Superior temporal gyrus (tissue), 1 donor: ENCODE data around the gene TEX55.
"Not testable (repeated sequence)": the region's sequence is repeated elsewhere in the genome, so short reads cannot be mapped to it uniquely, and the experiment has no call there.

Source experiments
- DNase-seq: peaks from one replicate; pipeline ENCODE4 v3.0.0-alpha.2; 2016; ENCODE audit errors: extremely low spot score

The TEX55 gene

DNA sequence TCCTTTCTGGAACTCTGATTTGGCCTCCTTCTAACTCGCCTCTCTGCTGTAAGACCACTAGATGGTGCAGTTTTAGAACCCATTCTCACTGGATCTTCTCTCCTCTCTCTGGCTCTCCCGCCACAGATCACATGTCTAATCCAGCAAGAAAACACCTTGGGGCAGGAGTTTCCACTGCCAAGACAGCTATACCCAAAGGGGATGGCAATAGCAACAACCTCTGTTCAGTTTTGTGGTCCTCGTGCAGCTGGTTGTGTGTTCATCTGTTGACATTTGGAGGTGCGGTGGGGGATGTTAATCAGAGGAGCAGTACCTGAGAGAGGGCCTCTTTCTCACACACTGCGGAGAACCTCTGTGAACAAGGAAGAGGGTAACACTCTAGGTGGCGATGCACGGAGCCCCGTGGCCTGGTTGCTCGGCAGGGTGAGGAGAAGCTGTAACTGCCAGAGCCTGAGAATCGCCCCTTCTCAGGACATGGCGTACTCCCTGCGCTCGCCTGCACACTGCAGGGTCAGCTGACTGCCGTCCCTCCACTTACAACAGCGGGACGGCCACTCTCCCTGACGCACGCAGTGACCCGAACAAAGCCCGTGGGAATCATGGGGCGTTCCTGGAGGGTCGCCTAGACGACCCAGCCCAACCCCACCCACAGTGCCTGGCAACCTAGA lies at the start of gene TEX55:
Gene TEX55 (plus strand): TSS at position 666 of the 668 bp plus-strand sequence. CDS start 25 bp downstream, outside the sequence.
- DNase-seq, result peak; percentile 51

DNA sequence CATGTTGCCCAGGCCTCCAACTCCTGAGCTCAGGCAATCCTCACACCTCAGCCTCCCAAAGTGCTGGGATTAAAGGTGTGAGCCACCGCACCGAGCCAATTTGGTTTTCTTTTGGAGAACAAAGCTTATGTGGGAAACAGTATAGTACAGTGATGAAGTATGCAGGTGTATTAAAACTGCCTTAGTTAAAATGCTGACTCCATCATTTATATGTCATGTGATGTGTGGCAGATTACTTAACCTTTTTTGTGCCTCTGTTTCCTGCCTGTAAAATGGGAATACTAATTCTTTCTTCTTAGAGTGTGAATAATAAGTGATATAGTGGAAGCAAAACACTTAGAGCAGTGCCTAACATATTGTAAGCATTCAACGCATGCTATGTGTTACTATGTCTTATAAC lies 48.0 kb upstream of the TEX55 start:
- DNase-seq, result no peak

DNA sequence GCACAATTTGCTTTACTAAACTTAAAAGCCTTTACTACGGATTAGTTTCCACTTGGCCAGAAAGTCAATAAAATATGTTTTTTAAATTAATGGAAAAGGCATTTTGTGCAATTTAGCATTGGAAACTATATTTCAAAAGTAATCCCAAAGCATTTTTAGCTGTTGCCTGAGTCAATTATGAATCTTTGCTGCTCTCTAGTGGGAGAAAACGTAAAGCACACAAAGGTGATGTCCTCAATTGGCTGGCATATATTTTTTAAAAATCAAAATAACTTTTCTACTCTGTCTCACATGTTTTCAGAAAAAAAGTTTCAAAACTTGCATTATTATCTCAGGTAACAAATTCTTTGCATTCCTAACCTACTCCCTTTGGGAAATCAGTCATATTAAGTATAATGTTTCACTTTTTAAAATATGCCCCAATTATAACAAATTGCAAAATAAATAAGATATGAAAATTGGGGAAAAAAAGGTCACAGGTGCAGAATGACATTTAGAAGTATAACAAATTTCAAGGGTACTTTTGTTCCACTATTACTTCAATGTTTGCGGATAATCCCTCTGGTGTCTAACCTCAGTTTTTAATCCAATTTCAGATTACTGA lies 47.2 kb upstream of the TEX55 start:
- peak; percentile 85 for DNase-seq

DNA sequence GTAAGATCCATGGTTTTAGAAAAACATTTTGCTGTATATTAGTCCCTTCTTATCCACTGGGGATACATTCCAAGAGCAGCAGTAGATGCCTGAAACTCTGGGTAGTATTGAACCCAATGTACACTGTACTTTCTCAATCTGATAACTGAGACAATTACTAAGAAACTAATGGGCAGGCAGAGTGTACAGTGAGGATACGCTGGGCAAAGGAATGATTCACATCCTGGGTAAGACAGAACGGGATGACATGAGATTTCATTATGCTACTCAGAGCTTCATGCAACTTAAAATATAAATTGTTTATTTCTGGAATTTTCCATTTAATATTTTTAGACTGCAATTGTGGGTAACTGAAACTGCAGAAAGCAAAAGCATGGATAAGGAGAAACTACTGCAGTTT lies 46.2 kb upstream of the TEX55 start:
- DNase-seq, result no peak

DNA sequence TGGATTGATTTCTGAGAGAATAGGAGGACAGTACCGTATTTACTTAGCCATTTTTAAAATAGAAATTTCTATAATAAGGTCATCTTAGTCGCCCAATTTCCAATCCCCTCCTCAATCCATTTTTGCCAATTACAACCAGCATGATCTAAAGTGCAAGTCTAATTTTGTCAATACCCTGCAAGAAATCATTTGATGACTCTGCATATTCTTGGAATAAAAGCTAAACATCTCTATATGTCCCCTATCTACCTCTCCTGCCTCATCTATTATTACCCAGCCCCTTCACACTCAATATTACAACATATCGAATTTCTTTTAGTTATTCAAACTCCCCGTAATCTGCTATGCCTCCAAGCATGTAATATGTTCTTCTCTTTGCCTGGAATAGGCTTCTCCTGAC lies 41.9 kb upstream of the TEX55 start:
- no peak for DNase-seq

DNA sequence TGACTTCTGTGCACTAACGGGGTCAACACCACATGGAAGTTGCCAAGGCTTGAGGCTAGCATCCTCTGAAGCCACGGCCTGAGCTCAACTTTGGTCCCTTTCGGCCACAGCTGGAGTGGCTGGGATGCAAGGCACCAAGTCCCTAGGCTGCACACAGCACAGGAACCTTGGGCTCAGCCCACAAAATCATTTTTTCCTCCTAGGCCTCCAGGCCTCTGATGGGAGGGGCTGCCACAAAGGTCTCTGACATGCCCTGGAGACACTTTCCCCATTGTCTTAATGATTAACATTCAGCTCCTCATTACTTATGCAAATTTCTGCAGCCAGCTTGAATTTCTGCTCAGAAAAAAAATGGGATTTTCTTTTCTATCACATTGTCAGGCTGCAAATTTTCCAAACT lies 27.6 kb upstream of the TEX55 start:
- DNase-seq, result not testable (repeated sequence)

DNA sequence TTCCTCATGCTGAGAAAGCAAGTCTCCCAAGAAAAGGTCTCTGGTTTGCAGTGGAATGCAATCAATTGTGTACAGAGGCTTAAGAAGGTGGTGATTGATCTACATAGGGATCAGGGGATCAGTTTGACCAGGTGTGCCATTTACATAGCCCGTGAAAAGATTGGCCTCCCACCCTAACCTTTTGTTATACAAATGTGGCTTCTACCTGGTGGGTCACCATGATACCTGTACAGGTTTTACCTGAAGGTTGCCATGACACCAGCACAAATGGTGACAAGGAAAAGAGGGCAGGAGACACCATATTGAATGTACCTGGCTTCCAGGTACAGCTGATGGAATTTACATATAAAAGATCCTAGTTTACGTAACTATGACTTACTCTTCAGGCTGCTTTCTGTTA lies 25.5 kb upstream of the TEX55 start:
- DNase-seq, result no peak

DNA sequence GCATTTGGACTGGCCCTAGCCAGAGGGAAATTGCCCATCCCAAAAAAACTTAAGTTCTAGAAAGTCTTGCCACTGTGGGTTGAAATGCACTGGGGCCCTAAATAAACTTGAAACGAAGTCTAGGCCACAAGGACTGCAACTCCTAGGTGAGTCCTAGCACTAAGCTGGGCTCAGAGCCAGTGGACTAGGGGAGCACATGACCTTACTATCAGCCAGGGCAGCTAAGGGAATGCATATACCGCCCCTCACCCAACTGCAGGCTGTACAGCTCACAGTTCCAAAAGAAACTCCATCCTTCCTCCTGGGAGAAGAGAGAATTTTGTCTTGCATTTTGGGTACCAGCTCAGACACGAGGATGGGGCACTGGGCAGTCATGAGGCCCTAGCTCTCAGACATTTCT lies 23.6 kb upstream of the TEX55 start:
- no peak for DNase-seq

DNA sequence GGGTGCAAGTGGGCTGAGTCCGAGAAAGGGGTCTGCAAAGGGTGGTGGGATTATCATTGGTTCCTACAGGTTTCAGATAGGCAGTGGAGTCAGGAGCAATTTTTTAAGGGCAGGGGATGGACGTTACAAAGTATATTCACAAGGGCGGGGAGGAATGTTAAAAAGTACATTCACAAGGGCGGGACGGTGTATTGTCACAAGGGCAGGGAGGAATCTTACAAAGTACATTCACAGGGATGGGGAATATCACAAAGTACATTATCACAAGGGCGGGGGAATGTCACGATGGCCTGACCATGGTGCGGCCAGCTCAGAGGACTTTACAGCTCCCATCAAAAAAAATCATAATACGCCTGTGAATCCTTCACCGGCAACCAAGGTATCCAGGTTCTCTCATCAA lies 20.6 kb upstream of the TEX55 start:
- no peak for DNase-seq

DNA sequence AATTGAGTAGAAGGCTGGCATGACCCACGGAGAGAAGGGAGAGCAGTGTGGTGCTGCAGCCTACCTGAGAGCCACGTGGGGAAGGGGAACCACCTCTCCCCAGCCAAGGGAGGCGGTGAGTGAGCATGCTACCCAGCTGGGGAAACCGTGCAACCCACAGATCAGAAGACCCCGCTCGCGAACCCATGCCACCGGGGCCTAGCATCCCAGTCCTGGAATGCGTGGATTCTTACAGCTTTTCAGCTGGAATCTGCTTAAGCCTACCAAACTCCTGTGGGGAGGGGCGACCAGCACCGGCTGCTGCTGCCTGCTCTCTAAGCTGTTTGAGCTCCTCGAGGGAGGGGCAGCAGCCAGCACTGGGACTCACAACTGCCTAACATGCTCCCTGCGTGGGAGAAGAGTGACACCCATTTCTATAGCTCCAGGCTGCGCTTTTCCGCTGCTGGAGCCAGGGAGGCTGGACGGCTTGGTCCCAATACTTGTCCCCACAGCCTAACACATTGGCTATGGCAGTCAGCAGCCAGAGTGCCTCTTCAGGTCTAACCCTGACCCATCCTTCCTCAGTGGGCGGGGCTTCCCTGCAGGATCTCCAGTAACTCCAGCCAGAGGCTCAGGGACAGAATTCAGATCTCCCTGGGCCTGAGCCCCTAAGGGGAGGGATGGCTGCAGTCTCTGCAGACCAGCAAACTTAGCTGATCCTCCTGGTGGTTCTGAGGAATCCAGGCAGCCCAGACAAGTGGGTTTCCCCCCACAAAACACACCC lies 20.0 kb upstream of the TEX55 start:
- no peak for DNase-seq

DNA sequence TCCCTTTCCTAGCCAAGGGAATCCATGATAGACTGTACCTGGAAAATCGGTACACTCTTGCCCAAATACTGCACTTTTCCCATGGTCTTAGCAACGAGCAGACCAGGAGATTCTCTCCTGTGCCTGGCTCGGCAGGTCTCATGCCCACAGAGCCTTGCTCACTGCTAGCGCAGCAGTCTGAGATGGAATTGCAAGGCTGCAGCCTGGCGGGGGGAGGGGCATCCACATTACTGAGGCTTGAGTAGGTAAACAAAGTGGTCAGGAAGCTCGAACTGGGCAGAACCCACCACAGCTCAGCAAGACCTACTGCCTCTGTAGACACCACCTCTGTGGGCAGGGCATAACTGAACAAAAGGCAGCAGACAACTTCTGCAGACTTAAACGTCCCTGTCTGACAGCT lies 15.7 kb upstream of the TEX55 start:
- not testable (repeated sequence) for DNase-seq

DNA sequence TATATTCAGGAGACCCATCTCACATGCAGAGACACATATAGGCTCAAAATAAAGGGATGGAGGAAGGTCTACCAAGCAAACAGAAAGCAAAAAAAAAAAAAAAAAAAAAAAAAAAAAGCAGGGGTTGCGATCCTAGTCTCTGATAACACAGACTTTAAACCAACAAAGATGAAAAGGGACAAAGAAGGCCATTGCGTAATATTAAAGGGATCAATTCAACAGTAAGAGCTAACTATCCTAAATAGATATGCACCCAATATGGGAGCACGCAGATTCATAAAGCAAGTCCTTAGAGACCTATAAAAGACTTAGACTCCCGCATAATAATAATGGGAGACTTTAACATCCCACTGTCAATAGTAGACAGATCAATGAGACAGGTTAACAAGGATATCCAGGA lies 13.7 kb upstream of the TEX55 start:
- DNase-seq, result not testable (repeated sequence)

DNA sequence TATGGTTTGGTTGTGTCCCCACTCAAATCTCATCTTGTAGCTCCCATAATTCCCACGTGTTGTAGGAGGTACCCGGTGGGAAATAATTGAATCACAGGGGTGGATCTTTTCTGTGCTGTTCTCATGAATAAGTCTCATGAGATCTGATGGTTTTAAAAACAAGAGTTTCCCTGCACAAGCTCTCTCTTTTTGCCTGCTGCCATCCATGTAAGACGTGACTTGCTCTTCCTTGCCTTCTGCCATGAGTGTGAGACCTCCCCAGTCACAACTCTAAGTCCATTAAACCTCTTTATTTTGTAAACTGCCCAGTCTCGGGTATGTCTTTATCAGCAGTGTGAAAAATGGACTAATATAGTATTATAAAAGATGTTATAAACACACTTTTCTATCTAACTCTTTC lies 6.6 kb upstream of the TEX55 start:
- DNase-seq, result not testable (repeated sequence)

DNA sequence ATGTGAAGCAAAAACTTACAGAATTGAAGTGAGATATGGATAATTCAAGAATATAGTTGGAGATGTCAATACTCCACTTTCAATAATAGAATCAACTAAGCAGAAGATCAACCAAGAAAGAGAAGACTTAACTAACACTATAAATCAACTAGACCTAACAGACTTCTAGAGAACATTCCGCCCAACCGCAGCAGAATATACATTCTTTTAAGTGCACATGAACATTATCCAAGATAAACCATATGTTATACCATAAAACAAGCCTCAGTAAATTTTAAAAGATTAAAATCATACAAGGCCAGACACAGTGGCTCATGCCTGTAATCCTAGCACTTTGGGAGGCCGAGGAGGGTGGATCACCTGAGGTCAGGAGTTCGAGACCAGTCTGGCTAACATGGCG lies 5.5 kb upstream of the TEX55 start:
- DNase-seq, result no peak

DNA sequence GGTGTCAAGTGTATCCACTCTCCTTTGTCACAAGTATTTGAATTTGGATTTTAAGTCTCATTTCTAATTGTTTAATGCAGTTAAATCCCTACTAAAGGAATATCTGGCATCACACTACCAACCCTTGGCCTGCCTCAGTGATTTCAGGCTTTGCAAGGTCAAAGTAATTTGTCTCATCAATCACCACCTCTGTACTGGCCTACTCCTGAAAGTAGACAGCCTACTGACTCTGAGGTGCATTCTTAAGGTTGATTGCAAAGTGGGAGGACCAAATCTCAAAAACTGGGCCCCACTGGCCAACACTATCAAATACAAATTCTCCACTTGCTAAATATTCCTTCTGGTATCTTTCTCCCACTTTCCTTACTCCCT lies 851 bp upstream of the TEX55 start:
- DNase-seq, result no peak

DNA sequence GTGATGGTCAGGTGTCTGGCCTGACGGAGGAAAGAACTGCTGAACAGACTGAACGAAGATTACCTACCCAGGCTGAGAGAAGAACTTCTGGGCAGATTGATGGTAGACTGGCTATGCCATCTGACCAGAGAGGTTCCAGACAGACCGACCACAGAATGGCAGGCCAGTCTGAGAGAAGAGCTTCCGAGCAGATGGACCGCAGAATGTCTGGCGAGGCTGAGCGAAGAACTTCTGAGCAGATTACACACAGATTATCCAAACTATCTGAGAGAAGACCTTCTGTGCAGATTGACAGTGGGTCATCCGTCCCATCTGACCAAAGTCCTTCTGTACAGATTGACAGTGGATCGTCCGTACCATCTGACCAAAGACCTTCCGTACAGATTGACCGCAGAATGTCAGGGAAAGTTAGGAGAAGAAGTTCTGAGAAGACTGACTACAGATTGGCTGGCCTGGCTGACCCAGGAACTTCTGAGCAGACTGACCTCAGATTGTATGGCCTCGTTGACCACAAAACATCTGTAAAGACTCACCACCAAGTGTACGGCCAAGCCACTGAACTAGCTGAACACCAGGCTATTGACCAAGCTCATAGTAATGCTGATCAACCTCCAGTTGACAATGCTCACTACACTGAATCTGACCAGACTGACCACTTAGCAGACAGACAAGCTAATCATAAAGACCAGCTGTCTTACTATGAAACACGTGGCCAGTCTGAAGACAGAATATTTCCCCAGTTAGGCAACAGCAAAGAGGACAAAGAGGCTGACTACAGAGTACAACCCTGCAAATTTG lies 812 bp downstream of the TEX55 start:
- DNase-seq, result no peak

DNA sequence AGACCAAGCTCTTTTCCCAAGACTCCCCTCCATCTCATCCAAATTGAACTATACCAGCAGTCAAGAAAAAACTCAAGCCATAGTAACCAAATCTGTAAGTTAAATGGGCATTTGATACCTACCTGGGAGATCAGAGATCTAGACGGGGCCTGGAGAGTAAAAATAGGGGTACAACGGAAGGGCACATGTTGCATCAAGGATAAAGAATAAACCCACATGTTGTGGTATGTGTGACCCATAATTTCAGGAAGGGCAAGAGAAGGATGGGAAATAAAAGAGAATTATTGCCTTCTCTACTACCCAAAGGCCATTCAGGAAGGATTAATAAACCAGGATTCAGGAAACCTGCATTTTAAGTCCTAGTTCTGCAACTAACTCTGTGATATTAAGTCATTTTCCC lies 1.5 kb downstream of the TEX55 start:
- no peak for DNase-seq

DNA sequence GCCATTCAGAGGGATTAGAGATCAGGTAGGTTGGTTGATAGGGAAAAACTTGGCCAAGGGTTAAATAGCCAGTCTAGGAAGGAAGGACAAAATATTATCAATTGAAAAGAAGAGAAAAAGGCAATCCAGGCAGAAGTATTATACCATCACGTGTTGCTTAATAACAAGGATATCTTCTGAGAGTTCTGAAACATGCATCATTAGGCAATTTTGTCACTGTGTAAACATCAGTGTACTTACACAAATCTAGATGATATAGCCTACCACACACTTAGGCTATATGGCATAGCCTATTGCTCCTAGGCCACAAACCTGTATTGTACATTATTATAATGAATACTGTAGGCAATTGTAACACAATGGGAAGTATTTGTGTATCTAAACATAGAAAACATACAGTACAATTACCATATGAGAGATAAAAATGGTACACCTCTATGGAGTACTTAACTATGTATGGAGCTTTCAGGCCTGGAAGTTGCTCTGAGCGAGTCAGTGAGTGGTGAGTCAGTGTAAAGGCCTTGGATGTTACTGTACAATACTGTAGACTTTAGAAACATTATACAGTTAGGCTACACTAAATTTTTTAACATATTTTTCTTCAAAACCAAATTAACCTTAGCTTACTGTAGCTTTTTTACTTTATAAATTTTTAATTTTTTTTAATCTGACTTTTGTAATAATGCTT lies 2.7 kb downstream of the TEX55 start:
- no peak for DNase-seq

DNA sequence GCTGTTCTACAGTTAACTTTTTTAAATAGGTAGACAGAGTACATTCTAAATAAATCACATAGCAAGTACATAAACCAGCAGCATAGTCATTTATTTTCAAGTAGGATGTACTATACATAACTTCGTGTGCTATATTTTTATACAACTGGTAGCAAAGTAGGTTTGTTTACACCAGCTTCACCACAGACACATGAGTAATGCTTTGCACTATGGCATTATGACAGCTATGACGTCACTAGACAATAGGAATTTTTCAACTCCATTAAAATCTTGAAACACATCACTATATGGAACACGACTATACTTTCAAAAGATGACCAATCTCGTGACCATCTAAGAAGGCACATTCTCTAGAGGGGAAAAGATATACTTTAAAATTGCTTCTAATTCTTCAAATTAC lies 3.5 kb downstream of the TEX55 start:
- no peak for DNase-seq

DNA sequence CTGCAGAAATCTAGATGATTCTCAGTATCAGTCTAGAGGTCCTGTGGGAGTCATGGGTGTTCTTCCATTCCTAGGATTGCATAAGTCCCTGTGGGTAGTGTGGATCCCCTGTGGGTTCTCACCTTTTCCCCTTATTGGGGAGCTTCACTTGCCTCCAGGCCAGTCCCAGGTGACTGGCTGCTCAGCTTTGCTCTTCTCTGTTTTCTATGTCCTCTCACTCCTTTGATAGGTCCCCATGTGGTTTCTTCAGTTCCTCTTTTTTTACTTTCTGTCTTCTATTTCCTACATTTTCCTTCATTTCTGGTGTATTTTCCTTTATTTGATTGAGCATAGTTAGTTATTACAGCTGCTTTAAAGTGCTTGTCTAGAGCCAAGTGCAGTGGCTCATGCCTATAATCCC lies 10.9 kb downstream of the TEX55 start:
- DNase-seq, result no peak

DNA sequence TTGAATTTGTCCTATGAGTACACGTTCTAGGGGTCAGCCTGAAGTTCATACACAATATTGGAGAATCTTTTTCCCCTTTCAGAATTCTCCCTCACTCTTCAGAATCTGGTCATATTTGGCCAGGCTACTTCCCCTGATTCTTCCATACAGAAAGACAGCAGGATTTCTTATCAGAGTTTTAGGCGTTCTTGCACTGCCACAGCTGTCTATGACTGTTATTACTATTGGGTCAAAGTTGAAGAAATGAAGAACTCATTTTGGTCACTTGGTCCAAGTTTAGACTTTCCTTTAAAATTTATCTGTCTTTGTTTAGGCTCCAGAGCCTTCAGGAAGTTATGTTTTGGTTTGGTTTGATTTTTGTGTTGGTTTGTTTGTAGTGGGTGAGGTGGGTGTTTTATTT lies 12.0 kb downstream of the TEX55 start:
- no peak for DNase-seq

DNA sequence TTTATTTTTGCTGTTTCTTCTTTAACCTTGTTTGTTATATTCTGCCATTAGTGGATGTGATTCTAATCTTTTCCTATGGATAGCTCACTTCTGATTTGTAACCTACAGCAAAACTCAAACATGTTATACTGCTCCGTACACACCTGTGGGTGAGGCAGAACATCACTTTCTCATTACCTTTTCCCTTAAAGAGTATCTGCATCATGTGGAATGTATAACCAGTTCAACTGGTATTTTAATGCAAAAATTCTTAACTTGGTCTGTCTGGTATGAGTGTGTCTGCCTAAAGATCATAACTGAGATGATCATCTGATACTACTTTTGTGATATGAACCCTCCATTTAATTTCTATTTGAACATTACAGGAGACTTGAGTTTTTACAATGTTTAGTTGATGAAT lies 14.4 kb downstream of the TEX55 start:
- no peak for DNase-seq
